Loucy (cell line): ENCODE results near the gene OR1M1.

Source experiments
- H2AFZ ChIP-seq: fragments of 200-600 bp; sonication (generic); 2 replicates; pipeline ENCODE4 v1.6.0; 2016; ENCODE audit warnings: antibody characterized with exemption, mild to moderate bottlenecking, low read length, moderate library complexity
- H3F3A ChIP-seq: fragments of 200-600 bp; 2 replicates; pipeline ENCODE4 v1.6.0; 2016; ENCODE audit warnings: antibody characterized with exemption, low read depth, mild to moderate bottlenecking
- H3K27me3 ChIP-seq: fragments of 200-600 bp; sonication (generic); 2 replicates; pipeline ENCODE4 v1.6.1; 2014; ENCODE audit warnings: low read length, mild to moderate bottlenecking; ENCODE audit not compliant: insufficient read depth, poor library complexity, severe bottlenecking
- H3K36me3 ChIP-seq: fragments of 200-600 bp; sonication (generic); 2 replicates; pipeline ENCODE4 v1.6.1; 2016; ENCODE audit warnings: low read length; ENCODE audit not compliant: insufficient read depth
- H3K4me1 ChIP-seq: fragments of 200-600 bp; sonication (generic); 2 replicates; pipeline ENCODE4 v1.5.1; 2014; ENCODE audit warnings: low read length, mild to moderate bottlenecking; ENCODE audit not compliant: insufficient read depth, poor library complexity, severe bottlenecking
- H3K4me2 ChIP-seq: fragments of 200-600 bp; sonication (generic); 2 replicates; pipeline ENCODE4 v1.6.0; 2014; ENCODE audit warnings: antibody characterized with exemption, low read length, low read depth, mild to moderate bottlenecking; ENCODE audit not compliant: poor library complexity, severe bottlenecking
- H3K4me3 ChIP-seq: fragments of 200-600 bp; sonication (generic); 2 replicates; pipeline ENCODE4 v1.5.1; 2014; ENCODE audit warnings: low read length, mild to moderate bottlenecking, mixed read lengths; ENCODE audit not compliant: poor library complexity, severe bottlenecking
- H3K79me2 ChIP-seq: fragments of 200-600 bp; sonication (generic); 2 replicates; pipeline ENCODE4 v1.6.1; 2014; ENCODE audit warnings: low read length; ENCODE audit not compliant: insufficient read depth
- H3K9ac ChIP-seq: fragments of 200-600 bp; sonication (generic); 2 replicates; pipeline ENCODE4 v1.6.0; 2014; ENCODE audit warnings: mild to moderate bottlenecking, low read depth, low read length, moderate library complexity; ENCODE audit not compliant: poor library complexity, severe bottlenecking
- H3K9me2 ChIP-seq: fragments of 200-600 bp; sonication (generic); replicated peaks from 2 replicates; pipeline ENCODE4 v1.6.1; 2016; ENCODE audit warnings: low read depth, low read length, mixed read lengths
- H3K9me3 ChIP-seq: fragments of 200-600 bp; sonication (generic); 2 replicates; pipeline ENCODE4 v1.6.1; 2014; ENCODE audit warnings: mild to moderate bottlenecking, antibody characterized with exemption, low read length, low read depth; ENCODE audit not compliant: insufficient read depth
- H4K20me1 ChIP-seq: fragments of 200-600 bp; sonication (generic); 2 replicates; pipeline ENCODE4 v1.6.0; 2014; ENCODE audit warnings: antibody characterized with exemption, low read length, mild to moderate bottlenecking; ENCODE audit not compliant: insufficient read depth, poor library complexity, severe bottlenecking
- EZH2phosphoT487 ChIP-seq: fragments of 200-600 bp; IDR thresholded peaks from 2 replicates; pipeline ENCODE4 v1.6.1; 2018; ENCODE audit warnings: antibody characterized with exemption, mild to moderate bottlenecking, moderate library complexity, borderline replicate concordance
- TF ChIP-seq, protein P1 (sequence below): fragments of 200-600 bp; sonication (generic); conservative IDR thresholded peaks from 2 replicates; pipeline ENCODE4 v1.5.1; 2014; ENCODE audit warnings: mild to moderate bottlenecking, antibody characterized with exemption, low read length

OR1M1 gene

GRCh38 chr19:9140159-9140874, 53.5 kb downstream of the OR1M1 start, which contains the start of gene ZNF317:
Gene ZNF317, plus strand, starts transcription at chr19:9140397. Its CDS starts 15,620 bp downstream, at chr19:9156017.
- no peaks in the 10 kb centered on the region for H3F3A ChIP-seq
- no peaks in the 10 kb centered on the region for H3K27me3 ChIP-seq
- no peaks in the 10 kb centered on the region for H3K36me3 ChIP-seq
- H3K79me2 ChIP-seq, result peaks cover 51% of the 10 kb centered on the region
- TF ChIP-seq, protein P1, sequence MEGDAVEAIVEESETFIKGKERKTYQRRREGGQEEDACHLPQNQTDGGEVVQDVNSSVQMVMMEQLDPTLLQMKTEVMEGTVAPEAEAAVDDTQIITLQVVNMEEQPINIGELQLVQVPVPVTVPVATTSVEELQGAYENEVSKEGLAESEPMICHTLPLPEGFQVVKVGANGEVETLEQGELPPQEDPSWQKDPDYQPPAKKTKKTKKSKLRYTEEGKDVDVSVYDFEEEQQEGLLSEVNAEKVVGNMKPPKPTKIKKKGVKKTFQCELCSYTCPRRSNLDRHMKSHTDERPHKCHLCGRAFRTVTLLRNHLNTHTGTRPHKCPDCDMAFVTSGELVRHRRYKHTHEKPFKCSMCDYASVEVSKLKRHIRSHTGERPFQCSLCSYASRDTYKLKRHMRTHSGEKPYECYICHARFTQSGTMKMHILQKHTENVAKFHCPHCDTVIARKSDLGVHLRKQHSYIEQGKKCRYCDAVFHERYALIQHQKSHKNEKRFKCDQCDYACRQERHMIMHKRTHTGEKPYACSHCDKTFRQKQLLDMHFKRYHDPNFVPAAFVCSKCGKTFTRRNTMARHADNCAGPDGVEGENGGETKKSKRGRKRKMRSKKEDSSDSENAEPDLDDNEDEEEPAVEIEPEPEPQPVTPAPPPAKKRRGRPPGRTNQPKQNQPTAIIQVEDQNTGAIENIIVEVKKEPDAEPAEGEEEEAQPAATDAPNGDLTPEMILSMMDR, result no peak
- TF ChIP-seq EZH2phosphoT487, result no peak
- peak within 1 kb of the TSS; percentile 92 for H3K9ac ChIP-seq
- H2AFZ ChIP-seq, result peak within 1 kb of the TSS; percentile 100
- peaks cover 29% of the 10 kb centered on the region for H4K20me1 ChIP-seq
- H3K4me1 ChIP-seq, result peaks cover 29% of the 10 kb centered on the region
- H3K4me2 ChIP-seq, result peak within 1 kb of the TSS; percentile 95
- peaks cover 8% of the 10 kb centered on the region; the same call in 1 of the 2 replicates for H3K9me3 ChIP-seq
- no peaks in the 10 kb centered on the region for H3K9me2 ChIP-seq
- peak within 1 kb of the TSS; percentile 93 for H3K4me3 ChIP-seq

DNA sequence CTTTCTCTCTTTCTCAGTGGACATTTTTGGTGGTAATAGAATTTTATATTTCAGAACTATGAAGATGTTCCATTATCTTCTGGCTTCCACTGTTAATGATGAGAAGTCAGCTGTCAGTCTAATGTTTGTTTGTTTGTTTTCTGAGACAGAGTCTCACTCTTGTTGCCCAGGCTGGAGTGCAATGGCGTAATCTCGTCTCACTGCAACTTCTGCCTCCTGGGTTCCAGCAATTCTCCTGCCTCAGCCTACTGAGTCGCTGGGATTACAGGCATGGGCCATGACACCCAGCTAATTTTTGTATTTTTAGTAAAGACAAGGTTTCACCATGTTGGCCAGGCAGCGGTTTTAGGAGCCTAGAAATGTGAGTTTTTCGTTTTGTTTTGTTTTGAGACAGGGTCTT, 58.1 kb downstream of the OR1M1 start:
- Histone ChIP-seq H2AFZ (no peak overlapping the region), H4K20me1 (peaks cover 37% of the 10 kb centered on the region), H3K4me2 (no peak overlapping the region), H3K4me3 (no peak overlapping the region), H3K79me2 (peaks cover 96% of the 10 kb centered on the region), H3K9me3 (peaks cover 12% of the 10 kb centered on the region; the same call in 1 of the 2 replicates), H3K27me3 (no peaks in the 10 kb centered on the region), H3F3A (no peaks in the 10 kb centered on the region), H3K9ac (no peak overlapping the region), H3K36me3 (peaks cover 13% of the 10 kb centered on the region; the same call in 1 of the 2 replicates), H3K4me1 (peaks cover 22% of the 10 kb centered on the region), H3K9me2 (no peaks in the 10 kb centered on the region)
- TF ChIP-seq EZH2phosphoT487, result no peak
- TF ChIP-seq, protein P1, result no peak
